Activated CD8-positive, alpha-beta memory T cell treated with anti-CD3 and anti-CD28 coated beads, Interleukin-2, amount 50 U/mL, for 24 hours (primary cell): Measurements from ENCODE around the gene FAM216A.
"Not testable (repeated sequence)": the region's sequence is repeated elsewhere in the genome, so short reads cannot be mapped to it uniquely, and the experiment has no call there.

ENCODE experiments used
- DNase-seq: peaks from one replicate; pipeline ENCODE4 v3.0.0-alpha.2; 2020; ENCODE audit errors: extremely low read depth

The FAM216A gene, protein sequence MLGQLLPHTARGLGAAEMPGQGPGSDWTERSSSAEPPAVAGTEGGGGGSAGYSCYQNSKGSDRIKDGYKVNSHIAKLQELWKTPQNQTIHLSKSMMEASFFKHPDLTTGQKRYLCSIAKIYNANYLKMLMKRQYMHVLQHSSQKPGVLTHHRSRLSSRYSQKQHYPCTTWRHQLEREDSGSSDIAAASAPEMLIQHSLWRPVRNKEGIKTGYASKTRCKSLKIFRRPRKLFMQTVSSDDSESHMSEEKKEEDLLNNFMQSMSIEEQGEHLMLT

DNA sequence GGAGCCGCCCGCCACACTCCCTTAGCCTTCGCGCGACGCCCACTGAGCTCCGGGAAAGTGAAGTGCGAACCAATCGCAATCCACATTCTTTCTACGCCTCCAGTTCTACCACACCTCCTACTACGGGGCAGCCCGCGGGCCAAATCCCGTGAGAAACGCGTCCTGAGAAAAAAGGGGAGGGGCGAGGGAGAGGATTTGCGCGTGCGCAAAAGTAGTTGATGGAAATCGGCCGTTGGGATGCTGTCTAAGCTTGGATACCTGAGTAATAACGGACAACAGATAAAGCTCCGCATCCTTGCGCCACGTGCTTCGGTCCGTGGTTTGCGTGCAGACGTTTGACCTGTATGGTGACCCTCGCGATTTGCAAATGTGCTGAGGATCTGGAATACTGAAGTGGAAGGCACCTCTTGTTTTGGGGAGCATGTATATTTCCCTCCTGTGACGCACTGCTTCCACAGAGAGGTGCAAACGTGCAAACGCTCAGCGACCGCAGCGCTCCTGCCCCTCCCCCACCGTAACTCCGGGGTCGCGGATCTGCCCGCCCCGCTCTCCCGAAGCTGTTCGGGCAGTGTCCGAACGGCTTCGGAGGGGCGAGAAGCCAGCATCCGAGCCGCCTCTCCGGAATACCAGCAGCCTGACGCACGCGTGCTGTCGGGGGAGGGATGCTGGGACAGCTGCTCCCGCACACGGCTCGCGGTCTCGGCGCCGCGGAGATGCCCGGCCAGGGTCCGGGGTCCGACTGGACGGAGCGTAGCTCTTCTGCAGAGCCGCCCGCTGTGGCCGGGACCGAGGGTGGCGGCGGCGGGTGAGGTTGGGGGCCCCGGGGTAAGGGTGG, at the start of gene FAM216A, which contains the start of gene GPN3:
FAM216A (plus strand) TSS at position 632 of the 835 bp plus-strand sequence; CDS start at position 663, 31 bp downstream.
GPN3 (minus strand) TSS at position 44 of the 835 bp plus-strand sequence. CDS start 54 bp downstream, outside the sequence.
- peak; percentile 90 for DNase-seq

DNA sequence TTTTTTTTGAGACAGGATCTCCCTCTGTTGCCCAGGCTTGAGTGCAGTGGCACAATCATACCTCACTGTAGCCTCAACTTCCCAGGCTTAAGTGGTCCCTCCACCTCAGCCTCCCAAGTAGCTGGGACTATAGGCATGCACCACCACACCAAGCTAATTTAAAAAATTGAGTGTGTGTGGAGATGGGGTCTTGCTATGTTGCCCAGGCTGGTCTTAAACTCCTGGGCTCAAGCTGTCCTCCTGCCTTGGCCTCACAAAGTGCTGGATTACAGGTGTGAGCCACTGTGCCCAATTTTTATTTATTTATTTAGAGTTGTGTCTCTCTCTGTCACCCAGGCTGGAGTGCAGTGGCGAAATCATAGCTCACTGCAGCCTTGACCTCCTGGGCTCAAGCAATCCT, 48.0 kb upstream of the FAM216A start:
- not testable (repeated sequence) for DNase-seq

DNA sequence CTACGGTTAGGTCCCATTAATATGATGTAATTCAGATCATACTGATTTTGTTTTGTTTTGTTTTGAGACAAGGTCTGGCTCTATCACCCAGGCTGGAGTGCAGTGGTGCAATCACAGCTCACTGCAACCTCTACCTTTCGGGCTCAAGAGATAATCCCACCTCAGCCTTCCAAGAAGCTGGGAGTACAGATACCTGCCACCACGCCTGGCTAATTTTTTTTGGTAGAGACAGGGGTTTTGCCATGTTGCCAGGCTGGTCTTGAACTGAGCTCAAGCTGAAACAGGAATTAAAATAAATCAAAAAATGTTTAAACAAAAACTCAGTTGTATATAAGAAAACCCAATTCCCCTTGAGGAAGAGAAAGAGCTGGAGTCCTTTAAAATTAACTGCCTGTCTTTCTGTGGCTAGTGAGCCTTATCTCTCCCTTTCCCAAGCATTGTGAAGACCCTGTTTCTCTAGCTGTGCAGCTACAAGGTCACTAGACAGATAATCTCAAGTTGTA, 47.4 kb upstream of the FAM216A start:
- no peak for DNase-seq

DNA sequence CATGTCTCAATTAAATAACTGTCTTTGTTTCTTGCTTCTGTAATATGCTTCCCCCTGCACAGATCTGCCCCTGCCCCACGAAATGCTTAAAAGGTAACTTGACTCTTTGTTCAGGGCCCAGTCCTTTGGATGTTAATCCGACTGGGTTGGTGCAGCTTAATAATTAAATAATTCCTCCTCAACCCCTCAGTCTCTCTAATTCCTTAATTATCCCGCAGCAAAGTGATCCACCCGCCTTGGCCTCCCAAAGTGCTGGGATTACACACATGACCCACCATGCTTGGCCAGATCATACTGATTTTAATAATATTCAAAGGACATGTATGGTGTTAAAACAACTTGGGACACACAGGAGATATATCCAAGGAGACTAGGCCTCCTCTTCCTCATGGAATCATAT, 46.9 kb upstream of the FAM216A start:
- DNase-seq, result no peak

DNA sequence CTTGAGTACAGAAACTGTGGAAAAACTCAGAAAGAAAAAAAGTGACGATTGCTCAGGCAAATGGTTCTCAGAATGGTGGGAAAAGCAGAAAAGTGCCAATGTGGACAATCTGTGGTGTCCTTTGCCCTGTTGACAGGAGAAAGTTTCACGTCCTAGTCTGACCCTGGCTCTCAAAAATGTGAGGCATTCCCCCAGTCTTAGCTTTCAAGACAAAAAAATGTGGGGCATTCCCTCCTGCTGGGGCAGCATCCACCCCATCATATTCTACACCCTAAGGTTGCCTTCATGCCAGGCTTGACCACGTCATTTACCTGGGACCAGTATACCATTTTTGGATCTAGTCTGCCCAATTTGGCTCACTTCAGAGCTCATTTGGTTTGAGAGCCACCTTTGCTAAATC, 44.4 kb upstream of the FAM216A start:
- no peak for DNase-seq

DNA sequence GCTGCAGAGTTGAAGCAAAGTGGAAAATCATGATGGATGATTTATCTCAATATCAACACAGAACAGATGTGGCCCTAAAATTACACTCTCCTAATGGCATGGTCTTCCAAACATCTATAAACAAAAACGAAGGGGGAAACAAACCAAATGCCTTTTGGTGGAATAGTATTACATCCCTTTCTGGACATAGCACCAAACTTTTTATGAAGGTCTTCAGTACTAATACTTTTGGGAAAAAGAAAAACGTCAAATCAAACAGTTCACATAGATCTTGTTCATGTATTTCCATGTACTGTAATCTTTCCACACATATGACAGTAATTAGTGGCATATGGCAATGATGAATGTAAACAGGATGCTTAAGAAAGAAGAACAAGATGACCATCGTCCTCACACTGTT, 42.2 kb upstream of the FAM216A start:
- no peak for DNase-seq

DNA sequence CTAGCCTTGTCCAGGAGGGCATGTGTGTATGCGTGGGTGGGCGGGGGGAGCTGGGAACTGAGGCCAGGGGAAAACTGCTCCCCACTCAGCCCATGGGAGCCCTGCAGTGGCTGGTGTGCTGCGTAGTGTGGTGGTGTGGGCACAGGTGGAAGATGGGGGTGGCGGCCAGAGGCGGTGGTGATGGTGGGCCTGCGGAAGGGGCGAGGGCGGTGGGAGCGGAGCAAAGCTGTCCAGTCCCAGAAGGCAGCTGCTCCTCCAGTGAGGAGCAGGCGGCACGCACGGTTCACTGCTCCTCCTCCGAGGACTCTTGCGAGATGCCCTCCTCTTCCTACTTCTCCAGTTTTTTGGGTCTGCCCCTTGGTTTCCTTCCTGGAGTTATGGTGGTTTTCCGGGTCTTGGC, 39.0 kb upstream of the FAM216A start:
- DNase-seq, result not testable (repeated sequence)

DNA sequence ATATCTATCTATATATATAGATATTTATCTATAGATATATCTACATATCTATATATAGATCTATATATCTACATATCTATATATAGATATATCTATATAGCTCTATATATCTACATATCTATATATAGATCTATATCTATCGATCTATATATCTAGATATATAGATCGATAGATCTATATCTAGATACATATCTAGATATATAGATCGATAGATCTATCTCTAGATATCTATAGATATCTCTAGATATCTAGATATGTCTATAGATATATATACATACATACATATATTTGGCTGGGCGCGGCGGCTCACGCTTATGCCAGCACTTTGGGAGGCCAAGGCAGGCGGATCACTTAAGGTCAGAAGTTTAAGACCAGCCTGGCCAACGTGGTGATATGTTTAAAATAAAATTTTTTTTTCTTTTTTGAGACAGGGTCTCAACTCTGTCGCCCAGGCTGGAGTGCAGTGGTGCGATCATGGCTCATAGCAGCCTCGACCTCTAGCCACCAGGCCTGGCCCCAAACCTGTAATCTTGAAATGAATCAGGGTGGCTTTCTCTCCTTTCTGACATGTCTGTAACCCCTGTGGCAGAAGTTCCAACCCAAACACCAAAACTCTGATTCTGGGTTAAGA, 36.6 kb upstream of the FAM216A start:
- DNase-seq, result no peak

DNA sequence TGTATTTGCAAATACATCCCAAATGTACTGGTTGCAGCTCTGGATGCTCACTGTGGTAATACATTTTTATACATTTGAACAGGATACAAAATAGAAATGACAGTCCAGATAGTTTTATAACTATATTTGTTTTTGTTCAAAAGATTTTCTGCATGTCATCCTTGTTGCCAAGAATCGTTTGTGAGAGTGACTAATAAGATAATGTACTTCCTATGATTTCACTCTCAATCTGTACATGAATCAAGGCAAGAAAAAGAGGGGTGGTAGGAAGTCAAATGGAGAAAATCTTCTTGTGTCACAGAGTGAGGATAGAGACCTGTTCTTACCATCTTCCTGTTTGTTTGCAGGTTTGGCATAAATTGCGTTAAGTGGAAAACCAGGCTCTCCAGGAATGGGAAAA, 32.4 kb upstream of the FAM216A start:
- no peak for DNase-seq

DNA sequence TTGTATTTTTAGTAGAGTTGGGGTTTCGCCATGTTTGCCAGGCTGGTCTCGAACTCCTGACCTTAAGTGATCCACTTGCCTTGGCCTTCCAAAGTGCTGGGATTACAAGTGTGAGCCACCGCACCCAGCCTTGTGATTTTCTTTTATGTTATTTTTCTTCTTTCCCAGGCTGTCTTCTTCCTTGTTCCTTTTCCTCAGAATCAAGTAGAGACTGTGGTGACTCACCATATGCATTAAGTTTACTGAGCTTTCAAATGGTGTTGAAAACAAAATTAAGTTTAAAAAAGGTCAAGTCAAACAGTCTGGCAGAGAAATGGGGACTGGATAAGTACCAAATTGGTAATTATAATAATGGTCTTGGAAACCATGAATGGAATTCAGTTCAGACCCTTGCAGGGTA, 24.2 kb upstream of the FAM216A start:
- no peak for DNase-seq

DNA sequence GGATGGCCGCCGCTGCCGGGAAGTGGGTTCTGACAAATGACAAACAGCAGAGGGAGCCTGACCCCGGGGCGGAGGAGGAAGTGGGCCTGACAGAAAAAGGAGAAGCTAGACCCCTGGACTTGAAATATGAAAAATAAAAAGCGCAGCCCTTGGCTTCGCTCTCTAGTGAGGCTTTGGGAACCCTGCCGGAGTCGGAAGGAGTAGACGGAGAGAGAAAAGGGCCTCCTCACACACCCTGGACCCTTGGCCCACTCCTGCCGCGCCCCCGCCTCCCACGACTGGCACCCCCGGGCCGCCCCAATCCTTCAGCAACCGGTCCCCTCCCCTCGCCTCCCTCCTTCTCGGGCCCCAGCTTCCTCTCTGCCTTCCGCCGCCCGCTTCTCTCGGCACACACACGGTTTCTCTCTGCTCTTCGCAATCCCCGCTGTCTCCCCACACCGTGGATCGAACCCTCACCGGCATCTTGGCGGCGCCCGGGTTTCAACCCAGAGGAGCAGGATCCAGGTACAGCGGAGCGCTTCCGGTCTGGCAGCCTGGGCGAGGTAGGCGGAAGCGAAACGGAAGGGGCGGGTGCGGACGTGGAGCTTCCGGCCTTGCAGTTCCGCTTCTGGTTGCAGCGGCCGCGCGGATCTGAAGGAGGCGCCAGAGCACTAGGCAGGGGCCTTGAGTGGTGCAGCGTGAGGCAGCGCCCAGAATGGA, 18.7 kb upstream of the FAM216A start, which contains the start of gene ARPC3:
ARPC3 (minus strand) TSS at position 539 of the 699 bp plus-strand sequence; CDS start at position 462, 77 bp downstream.
- DNase-seq, result peak; percentile 79

DNA sequence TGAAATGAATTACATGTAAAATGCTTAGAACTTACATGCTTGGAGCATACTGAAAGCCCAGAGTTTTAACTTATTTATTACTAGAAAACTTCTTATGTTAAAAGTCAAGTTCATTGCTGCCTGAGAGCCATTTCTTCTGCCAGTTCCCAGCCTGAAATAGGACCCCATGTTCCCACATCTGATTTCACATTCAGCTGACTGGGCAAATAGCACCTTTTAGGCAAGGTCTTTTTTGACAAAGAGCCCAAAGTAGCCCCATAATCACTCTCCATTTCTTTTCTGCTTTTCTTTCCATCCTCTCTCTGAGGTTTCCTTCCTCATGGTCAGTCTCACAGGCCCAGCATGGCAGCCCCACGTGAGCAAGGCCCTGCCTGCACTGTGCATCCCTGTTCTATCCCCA, 17.4 kb upstream of the FAM216A start:
- no peak for DNase-seq

DNA sequence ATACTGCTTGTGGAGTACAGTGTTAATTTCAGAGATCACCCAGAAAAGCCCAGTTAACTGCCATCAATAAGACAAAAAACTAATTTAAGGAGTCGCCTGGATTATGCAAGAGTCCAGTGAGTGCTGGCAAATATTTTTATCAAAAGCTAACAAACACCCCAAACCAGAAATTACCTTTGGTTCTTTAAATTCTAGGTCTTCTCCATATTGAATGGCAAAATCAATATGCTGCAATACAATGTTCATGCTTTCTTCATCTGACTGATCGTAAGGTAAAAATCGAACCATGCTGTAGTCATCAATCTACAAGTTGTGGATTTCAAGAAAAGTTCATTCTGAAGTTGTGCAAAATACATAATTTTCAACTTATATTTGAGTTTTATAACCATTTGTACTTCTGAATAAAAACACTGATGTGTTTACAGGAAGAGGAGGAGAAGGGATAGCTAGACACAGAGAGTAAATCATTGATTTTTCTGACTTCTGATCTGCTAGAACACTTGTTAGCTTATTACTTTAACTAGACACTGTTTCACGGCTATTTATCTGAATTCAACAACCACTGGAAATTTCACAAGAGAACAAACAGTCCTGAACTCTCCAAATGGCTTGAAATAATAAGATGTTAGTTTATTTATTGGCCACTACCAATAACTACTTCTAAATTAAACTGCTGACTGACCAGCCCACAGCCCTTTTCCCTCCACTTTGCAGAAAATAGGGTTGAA, 14.9 kb upstream of the FAM216A start:
- no peak for DNase-seq

DNA sequence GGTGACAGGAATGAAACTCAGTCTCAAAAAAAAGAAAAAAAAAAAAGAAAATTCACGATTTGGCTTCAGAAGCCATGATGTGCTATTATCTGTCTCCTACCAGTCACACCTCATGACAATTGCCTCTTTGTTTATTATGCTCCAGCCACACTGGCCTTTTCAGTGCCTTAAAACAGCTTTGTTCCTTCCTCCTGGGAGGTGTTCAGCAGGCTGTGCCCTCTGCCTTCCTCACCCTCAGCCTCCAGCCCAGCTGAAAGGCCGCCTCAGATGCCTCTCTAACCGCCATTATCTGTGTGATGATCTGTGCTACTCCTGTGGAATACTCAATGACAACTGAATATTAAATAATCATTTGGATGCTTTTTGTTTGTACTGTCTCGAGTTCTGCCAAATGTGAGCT, 9.9 kb upstream of the FAM216A start:
- DNase-seq, result no peak

DNA sequence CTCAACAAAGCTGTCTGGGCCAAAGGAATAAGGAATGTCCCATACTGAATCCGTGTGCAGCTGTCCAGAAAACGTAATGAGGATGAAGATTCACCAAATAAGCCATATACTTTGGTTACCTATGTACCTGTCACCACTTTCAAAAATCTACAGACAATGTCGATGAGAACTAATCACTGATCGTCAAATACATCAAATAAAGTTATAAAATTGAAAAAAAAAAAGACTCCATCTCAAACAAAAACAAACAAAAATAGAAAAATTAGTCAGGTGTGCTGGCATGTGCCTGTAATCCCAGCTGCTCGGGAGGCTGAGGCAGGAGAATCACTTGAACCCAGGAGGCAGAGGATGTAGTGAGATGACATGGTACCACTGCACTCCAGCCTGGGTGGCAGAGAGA, 7.5 kb upstream of the FAM216A start:
- not testable (repeated sequence) for DNase-seq

DNA sequence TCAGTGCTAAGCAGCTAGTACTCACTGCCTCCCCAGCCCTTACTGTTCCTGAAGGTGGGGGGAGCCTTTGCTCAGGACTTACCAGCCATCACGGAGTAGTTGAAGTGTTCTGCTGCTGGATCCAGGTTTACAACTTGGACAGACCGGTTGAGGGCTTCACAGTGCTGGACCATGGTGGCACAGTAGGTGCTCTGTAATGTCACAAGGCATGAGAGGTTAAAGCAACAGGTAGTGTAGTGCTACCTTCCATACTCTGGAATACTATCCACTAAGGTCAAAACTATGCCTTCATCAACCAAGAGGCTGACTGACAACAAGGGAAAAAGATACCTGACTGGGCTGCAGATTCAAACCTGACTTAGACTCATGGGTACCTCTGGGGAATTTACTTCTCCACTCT, 3.6 kb upstream of the FAM216A start:
- DNase-seq, result no peak

DNA sequence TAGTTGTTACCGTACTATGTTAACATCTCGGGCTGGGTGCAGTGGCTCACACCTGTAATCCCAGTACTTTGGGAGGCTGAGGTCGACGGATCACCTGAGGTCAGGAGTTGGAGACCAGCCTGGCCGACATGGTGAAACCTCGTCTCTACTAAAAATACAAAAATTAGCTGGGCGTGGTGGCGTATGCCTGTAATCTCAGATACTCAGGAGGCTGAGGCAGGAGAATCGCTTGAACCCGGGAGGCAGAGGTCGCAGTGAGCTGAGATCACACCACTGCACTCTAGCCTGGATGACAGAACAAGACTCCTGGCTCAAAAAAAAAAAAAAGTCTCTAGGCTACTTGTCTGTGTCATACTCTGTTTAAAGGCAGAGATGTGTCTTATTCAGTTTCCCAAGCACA, 2.9 kb upstream of the FAM216A start:
- not testable (repeated sequence) for DNase-seq

DNA sequence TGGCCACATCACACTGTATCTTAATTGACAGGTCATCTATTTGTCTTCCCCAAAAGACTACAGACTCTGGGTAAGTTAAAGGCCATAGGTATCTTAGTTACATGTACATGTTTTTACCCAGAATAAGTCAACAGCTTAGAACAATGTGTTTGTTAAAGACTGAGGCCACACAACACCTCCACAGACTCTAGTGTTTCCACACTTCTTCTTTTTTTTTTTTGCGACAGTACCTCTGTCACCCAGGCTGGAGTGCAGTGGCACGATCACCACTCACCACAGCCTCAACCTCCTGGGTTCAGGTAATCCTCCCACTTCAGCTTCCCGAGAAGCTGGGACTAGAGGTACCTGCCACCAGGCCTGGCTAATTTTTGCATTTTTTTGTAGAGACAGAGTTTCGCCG, 1.9 kb upstream of the FAM216A start:
- DNase-seq, result no peak

DNA sequence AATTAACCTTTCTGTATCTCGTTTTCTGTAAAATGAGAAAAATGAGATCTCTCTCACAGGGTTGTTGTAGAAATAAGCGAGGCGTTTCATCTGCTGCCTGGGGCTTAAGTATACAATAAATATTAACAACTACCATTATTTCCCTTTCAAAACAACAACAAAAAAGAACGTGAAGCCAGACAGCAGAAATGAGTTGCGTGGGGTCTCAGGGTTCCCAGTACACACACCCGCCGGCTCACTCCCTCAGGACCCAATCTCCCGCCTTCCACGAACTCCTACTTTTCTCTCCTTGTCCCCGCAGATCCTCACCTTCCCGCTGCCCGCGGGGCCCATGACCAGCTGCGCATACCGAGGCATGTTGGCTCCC, 815 bp upstream of the FAM216A start:
- DNase-seq, result no peak

DNA sequence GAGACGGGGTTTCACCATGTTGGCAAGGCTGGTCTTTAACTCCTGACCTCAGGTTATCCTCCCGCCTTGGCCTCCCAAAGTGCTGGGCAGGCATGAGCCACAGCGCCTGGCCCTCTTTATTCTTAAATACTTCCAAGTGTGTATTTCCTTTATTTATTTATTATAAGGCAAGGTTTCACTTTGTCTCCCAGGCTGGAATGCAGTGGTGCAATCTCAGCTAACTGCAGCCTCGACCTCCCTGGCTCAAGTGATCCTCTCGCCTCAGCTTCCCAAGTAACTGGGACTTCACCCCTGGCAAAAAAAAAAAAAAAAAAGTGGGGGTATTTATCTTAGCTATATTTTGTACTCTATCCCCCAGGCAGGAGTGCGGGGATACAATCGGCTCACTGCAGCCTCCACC, 6.8 kb downstream of the FAM216A start:
- DNase-seq, result no peak
